Measurements from ENCODE around the gene IL1F10. TPM values are rescaled to one million over a fixed set of nuclear protein-coding genes. Genes with fewer than 3 reads are reported as not detected.

IL1F10 gene
- total and polyA plus RNA-seq, 2 of the 13 experiments (the other 11 are each of a cell fraction or from before 2014, with no cell fraction given): not detected

DNA sequence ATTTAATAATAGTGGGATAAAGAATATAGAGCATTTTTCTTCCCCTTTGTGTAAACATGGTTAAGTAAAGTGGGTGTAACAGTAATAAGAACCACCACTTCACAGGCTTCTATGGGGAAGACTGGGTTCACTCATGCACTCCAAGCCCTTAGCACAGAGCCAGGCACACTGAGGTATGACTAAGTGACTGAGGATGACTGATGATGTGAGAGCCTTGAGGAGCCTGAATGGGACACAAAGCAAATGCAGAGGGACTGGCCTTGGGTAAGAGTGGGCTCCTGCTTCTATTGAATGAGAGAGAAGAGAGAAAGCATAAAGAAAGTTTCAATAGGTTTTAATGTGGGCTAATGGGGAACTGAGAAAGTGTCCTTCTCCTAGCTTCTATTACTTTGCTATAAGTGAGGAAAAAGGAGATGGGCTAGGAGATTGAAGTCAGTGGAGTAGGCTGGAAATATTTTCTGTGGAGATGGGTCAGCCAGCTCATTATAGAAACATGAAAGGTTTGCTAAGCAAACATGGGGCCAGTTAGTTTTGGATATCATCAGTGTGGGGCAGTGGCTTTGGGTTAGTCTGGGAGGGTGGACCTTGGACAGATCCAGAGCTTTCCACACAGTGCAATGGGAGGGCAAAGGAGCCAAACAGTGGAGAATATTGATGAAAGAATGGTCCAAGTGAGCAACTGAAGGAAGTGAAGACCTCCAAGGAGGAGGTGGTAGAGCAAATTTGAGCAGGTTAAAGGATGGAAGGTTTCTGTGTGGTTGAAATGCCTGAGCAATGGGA lies 20.6 kb downstream of the IL1F10 start (continued):
- TF ChIP-seq, protein P1, sequence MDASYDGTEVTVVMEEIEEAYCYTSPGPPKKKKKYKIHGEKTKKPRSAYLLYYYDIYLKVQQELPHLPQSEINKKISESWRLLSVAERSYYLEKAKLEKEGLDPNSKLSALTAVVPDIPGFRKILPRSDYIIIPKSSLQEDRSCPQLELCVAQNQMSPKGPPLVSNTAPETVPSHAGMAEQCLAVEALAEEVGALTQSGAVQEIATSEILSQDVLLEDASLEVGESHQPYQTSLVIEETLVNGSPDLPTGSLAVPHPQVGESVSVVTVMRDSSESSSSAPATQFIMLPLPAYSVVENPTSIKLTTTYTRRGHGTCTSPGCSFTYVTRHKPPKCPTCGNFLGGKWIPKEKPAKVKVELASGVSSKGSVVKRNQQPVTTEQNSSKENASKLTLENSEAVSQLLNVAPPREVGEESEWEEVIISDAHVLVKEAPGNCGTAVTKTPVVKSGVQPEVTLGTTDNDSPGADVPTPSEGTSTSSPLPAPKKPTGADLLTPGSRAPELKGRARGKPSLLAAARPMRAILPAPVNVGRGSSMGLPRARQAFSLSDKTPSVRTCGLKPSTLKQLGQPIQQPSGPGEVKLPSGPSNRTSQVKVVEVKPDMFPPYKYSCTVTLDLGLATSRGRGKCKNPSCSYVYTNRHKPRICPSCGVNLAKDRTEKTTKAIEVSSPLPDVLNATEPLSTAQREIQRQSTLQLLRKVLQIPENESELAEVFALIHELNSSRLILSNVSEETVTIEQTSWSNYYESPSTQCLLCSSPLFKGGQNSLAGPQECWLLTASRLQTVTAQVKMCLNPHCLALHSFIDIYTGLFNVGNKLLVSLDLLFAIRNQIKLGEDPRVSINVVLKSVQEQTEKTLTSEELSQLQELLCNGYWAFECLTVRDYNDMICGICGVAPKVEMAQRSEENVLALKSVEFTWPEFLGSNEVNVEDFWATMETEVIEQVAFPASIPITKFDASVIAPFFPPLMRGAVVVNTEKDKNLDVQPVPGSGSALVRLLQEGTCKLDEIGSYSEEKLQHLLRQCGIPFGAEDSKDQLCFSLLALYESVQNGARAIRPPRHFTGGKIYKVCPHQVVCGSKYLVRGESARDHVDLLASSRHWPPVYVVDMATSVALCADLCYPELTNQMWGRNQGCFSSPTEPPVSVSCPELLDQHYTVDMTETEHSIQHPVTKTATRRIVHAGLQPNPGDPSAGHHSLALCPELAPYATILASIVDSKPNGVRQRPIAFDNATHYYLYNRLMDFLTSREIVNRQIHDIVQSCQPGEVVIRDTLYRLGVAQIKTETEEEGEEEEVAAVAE (CRISPR knock-in tag; IDR thresholded peaks at IDR 0.05; ENCODE audit: borderline replicate concordance): no peak
- TF ChIP-seq ZNF33B (CRISPR knock-in tag; IDR thresholded peaks at IDR 0.05): no peak
- TF ChIP-seq PHF8 (CRISPR knock-in tag; IDR thresholded peaks at IDR 0.05): no peak
- TF ChIP-seq SRSF9 (IDR thresholded peaks at IDR 0.05; ENCODE audit: borderline replicate concordance, insufficient read depth, low read depth, low read length, poor library complexity, severe bottlenecking): no peak
- no peak; the same call in 1 of the 2 replicates for TF ChIP-seq ZNF441 (CRISPR knock-in tag; IDR thresholded peaks at IDR 0.05; ENCODE audit: borderline replicate concordance)
- TF ChIP-seq, protein P2, sequence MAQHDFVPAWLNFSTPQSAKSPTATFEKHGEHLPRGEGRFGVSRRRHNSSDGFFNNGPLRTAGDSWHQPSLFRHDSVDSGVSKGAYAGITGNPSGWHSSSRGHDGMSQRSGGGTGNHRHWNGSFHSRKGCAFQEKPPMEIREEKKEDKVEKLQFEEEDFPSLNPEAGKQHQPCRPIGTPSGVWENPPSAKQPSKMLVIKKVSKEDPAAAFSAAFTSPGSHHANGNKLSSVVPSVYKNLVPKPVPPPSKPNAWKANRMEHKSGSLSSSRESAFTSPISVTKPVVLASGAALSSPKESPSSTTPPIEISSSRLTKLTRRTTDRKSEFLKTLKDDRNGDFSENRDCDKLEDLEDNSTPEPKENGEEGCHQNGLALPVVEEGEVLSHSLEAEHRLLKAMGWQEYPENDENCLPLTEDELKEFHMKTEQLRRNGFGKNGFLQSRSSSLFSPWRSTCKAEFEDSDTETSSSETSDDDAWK (CRISPR knock-in tag; IDR thresholded peaks at IDR 0.05): no peak
- TF ChIP-seq MTF2 (CRISPR knock-in tag; IDR thresholded peaks at IDR 0.05; ENCODE audit: borderline replicate concordance): no peak
- TF ChIP-seq RBM22 (optimal IDR thresholded peaks at IDR 0.05; ENCODE audit: low read length): no peak
- TF ChIP-seq, protein P3, sequence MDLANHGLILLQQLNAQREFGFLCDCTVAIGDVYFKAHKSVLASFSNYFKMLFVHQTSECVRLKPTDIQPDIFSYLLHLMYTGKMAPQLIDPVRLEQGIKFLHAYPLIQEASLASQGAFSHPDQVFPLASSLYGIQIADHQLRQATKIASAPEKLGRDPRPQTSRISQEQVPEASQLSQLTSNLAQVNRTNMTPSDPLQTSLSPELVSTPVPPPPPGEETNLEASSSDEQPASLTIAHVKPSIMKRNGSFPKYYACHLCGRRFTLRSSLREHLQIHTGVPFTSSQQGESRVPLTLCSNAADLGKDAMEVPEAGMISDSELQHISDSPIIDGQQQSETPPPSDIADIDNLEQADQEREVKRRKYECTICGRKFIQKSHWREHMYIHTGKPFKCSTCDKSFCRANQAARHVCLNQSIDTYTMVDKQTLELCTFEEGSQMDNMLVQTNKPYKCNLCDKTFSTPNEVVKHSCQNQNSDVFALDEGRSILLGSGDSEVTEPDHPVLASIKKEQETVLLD (CRISPR knock-in tag; IDR thresholded peaks at IDR 0.05; ENCODE audit: low read depth): 0 out of 2 replicates have a peak, but pooled peaks have one; percentile 32
- peak; percentile 27; the same call in 1 of the 2 replicates for TF ChIP-seq ZKSCAN8 (CRISPR knock-in tag; IDR thresholded peaks at IDR 0.05; ENCODE audit: borderline replicate concordance)
- TF ChIP-seq SP2 (CRISPR knock-in tag; IDR thresholded peaks at IDR 0.05): no peak
- TF ChIP-seq HNRNPUL1 (IDR thresholded peaks at IDR 0.05; ENCODE audit: low read depth, low read length): no peak
- TF ChIP-seq JDP2 (CRISPR knock-in tag; IDR thresholded peaks at IDR 0.05; ENCODE audit: borderline replicate concordance): no peak
- no peak for TF ChIP-seq HDAC6 (IDR thresholded peaks at IDR 0.05; ENCODE audit: low read depth, low read length)
- no peak for TF ChIP-seq ZNF543 (CRISPR knock-in tag; IDR thresholded peaks at IDR 0.05)
- TF ChIP-seq ZNF446 (CRISPR knock-in tag; IDR thresholded peaks at IDR 0.05): no peak
- no peak for TF ChIP-seq ZNF101 (CRISPR knock-in tag; IDR thresholded peaks at IDR 0.05; ENCODE audit: borderline replicate concordance, low read depth)
- TF ChIP-seq, protein P4, sequence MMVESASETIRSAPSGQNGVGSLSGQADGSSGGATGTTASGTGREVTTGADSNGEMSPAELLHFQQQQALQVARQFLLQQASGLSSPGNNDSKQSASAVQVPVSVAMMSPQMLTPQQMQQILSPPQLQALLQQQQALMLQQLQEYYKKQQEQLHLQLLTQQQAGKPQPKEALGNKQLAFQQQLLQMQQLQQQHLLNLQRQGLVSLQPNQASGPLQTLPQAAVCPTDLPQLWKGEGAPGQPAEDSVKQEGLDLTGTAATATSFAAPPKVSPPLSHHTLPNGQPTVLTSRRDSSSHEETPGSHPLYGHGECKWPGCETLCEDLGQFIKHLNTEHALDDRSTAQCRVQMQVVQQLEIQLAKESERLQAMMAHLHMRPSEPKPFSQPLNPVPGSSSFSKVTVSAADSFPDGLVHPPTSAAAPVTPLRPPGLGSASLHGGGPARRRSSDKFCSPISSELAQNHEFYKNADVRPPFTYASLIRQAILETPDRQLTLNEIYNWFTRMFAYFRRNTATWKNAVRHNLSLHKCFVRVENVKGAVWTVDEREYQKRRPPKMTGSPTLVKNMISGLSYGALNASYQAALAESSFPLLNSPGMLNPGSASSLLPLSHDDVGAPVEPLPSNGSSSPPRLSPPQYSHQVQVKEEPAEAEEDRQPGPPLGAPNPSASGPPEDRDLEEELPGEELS (CRISPR knock-in tag; IDR thresholded peaks at IDR 0.05): peak; percentile 53; the same call in 1 of the 2 replicates
- no peak for TF ChIP-seq ZFP41 (CRISPR knock-in tag; IDR thresholded peaks at IDR 0.05; ENCODE audit: borderline replicate concordance)
- no peak for TF ChIP-seq ZNF607 (CRISPR knock-in tag; IDR thresholded peaks at IDR 0.05; ENCODE audit: borderline replicate concordance)

Measured in HepG2 (cell line).